Colonic mucosa (tissue), 4 donors: ENCODE data around the gene ZFPM1. TPM values are rescaled to one million over a fixed set of nuclear protein-coding genes. Genes with fewer than 3 reads are reported as not detected.

Source experiments
- DNase-seq: peaks from one replicate; pipeline ENCODE4 v3.0.0-alpha.2; 2020
- H3K27ac ChIP-seq: fragments of 200-600 bp; one replicate; pipeline ENCODE4 v1.8.0; 2021
- H3K27me3 ChIP-seq: fragments of 200-600 bp; one replicate; pipeline ENCODE4 v1.8.0; 2021
- H3K36me3 ChIP-seq: fragments of 200-600 bp; one replicate; pipeline ENCODE4 v1.8.0; 2021
- H3K4me1 ChIP-seq: fragments of 200-600 bp; one replicate; pipeline ENCODE4 v1.8.0; 2021; ENCODE audit warnings: mild to moderate bottlenecking
- H3K4me3 ChIP-seq: fragments of 200-600 bp; one replicate; pipeline ENCODE4 v1.8.0; 2021
- H3K9ac ChIP-seq, 2 donors: one replicate each; pipeline ENCODE4 v1.7.0; 2013; ENCODE audit warnings: control low read depth in 2 of 2, low read depth in 2 of 2, low read length in 2 of 2
- H3K9me3 ChIP-seq: fragments of 200-600 bp; one replicate; pipeline ENCODE4 v1.8.0; 2021
- intact Hi-C: fragments of 100-400 bp; cut with DNase I; formaldehyde crosslinking; loops from one replicate; pipeline ENCODE4 v1.14.1; 2022
- total RNA-seq, 2 donors: library from RNA; stranded (reverse); fragmentation: NEBNext Ultra II Directional in 1 of 2; extraction: Animal tissue kit (Norgen Biotek cat#: 25700) in 1 of 2; gene quantifications; one replicate each; pipeline ENCODE4 v1.2.1, GENCODE V29; 2021
- TF ChIP-seq, protein P1 (sequence below): fragments of 200-600 bp; IDR thresholded peaks from one replicate; pipeline ENCODE4 v1.8.0; 2022; ENCODE audit warnings: antibody characterized with exemption, mild to moderate bottlenecking
- donor health status: healthy.
- donor health status: DM: no; HTN: no; CAD: no.
- donor health status: DM: no; HTN: no; CAD: no.

The ZFPM1 gene
- total RNA-seq, 2 donors from 2014 or later = 6.6 to 12.5 TPM

DNA sequence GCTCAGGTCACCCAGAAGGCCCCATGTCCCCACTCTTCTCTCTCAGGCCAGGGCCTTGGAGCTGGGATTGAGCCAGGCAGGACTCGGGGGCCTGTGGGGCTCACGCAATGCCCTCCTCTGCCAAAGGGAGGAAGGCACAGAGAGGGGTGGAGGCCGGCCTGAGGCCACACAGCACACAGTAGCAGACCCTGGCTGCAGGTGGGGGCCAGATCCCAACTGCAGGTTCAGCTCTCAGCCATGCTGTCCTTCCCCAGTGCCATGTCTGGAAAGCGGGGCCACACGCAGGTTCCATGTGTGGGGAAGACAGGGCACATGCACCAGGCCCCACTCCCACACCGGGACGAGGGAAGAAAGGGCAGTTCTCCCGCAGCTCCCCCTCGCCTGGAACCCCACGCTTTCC, 33.3 kb upstream of the ZFPM1 start:
- no peaks in the 10 kb centered on the region for H3K27me3 ChIP-seq
- no peaks in the 10 kb centered on the region for H3K36me3 ChIP-seq
- no peak overlapping the region for H3K9ac ChIP-seq
- intact Hi-C loops = no loop called here
- TF ChIP-seq, protein P1, sequence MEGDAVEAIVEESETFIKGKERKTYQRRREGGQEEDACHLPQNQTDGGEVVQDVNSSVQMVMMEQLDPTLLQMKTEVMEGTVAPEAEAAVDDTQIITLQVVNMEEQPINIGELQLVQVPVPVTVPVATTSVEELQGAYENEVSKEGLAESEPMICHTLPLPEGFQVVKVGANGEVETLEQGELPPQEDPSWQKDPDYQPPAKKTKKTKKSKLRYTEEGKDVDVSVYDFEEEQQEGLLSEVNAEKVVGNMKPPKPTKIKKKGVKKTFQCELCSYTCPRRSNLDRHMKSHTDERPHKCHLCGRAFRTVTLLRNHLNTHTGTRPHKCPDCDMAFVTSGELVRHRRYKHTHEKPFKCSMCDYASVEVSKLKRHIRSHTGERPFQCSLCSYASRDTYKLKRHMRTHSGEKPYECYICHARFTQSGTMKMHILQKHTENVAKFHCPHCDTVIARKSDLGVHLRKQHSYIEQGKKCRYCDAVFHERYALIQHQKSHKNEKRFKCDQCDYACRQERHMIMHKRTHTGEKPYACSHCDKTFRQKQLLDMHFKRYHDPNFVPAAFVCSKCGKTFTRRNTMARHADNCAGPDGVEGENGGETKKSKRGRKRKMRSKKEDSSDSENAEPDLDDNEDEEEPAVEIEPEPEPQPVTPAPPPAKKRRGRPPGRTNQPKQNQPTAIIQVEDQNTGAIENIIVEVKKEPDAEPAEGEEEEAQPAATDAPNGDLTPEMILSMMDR = no peak
- no peaks in the 10 kb centered on the region for H3K9me3 ChIP-seq
- no peak overlapping the region for H3K4me3 ChIP-seq
- no peak for DNase-seq
- no peaks in the 10 kb centered on the region for H3K4me1 ChIP-seq
- no peak overlapping the region for H3K27ac ChIP-seq

DNA sequence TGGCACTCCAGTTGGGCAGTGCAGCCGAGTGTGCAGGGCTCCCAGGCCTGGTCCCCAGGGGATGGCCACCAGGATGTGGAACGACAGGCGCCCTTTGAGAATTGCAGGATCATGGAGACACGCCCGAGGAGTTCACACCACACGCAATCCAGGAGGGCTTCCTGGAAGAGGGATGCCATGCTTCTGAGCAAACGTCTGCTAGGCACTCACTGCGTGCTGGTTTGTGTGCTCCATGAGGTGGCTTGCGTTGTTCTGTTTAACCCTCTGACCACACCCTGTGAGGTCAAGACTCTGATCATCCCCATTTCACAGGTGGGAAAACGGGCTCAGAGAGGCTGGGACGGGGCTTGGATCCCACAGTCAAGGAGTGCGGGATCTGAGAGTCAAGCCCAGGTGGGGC, 32.6 kb upstream of the ZFPM1 start:
- Histone ChIP-seq H3K9me3 (no peaks in the 10 kb centered on the region), H3K4me1 (no peaks in the 10 kb centered on the region), H3K27ac (no peak overlapping the region), H3K36me3 (no peaks in the 10 kb centered on the region), H3K4me3 (no peak overlapping the region), H3K9ac (no peak overlapping the region), H3K27me3 (no peaks in the 10 kb centered on the region)
- no peak for DNase-seq
- intact Hi-C loops = no loop called here
- TF ChIP-seq, protein P1 = no peak

DNA sequence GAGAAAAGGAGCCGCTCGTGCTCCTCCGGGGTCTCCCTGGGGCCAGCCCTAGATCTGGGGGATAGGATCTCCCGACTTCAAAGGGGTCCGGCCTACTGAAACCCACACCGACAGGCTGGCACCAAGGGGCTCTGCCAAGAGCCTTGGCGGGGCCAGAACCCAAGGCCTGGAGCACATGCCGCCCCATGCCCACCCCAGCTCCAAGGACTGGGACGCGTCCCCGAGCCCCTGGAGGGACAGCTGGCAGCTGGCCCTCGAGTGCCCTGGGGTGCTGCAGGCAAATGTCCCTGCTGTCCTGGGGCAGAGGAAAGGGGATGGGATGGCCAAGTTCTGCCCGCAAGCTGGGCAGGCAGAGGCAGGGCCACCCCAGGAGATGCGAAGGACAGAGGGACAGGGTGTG, 31.8 kb upstream of the ZFPM1 start:
- Histone ChIP-seq H3K27ac (no peak overlapping the region), H3K9me3 (no peaks in the 10 kb centered on the region), H3K4me1 (no peaks in the 10 kb centered on the region), H3K9ac (no peak overlapping the region), H3K36me3 (no peaks in the 10 kb centered on the region), H3K27me3 (no peaks in the 10 kb centered on the region), H3K4me3 (no peak overlapping the region)
- no peak for DNase-seq
- intact Hi-C loops = no loop called here
- TF ChIP-seq, protein P1 = no peak

DNA sequence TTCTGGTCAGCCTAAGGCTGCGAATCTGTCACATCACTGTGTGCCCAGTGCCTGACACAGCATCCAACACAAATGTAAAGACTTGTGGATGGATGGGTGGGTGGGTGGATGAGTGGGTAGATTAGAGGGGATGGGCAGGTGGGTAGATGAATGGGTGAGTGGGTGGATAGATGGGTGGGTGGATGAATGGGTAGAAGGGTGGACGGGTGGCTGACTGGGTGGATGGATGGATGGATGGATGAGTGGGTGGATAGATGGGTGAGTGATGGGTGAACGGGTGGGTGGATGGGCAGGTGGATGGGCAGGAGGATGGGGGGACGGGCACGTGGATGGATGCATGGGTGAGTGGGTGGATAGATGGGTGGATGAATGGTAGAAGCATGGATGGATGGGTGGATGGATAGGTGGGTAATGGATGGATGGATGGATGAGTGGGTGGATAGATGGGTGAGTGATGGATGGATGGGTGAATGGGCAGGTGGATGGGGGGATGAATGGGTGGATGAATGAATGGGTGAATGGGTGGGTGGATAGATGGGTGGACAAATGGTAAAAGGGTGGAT, 31.1 kb upstream of the ZFPM1 start:
- Histone ChIP-seq H3K9ac (no peak overlapping the region), H3K9me3 (no peaks in the 10 kb centered on the region), H3K27ac (no peak overlapping the region), H3K4me3 (no peak overlapping the region), H3K4me1 (no peaks in the 10 kb centered on the region), H3K27me3 (no peaks in the 10 kb centered on the region), H3K36me3 (no peaks in the 10 kb centered on the region)
- TF ChIP-seq, protein P1 = no peak
- no peak for DNase-seq
- intact Hi-C loops = no loop called here

DNA sequence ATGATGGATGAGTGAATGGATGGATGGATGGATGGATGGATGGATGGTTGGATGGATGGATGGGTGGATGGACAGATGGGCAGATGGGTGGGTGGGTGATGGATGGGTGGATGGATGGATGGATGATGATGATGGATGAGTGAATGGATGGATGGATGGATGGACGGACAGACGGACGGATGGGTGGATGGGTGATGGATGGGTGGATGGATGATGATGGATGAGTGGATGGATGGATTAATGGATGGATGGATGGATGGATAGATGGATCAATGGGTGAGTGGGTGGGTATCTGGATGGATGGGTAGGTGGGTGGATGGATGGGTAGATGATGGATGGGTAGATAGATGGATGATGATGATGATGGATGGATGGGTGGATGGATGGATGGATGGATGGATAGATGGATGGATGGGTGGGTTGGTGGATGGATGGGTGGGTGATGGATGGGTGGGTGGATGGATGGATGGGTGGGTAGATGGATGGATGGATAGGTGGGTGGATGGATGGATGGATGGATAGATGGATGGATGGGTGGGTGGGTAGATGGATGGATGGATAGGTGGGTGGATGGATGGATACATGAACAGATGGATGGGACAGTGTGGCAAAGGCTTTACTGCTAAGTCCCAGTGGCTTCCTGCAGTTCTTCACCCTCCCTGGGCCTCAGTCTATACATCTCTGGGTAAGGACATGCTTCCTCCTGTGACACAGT, 30.2 kb upstream of the ZFPM1 start:
- no peaks in the 10 kb centered on the region for H3K36me3 ChIP-seq
- no peak overlapping the region for H3K4me3 ChIP-seq
- no peaks in the 10 kb centered on the region for H3K27me3 ChIP-seq
- no peak overlapping the region for H3K27ac ChIP-seq
- H3K9ac ChIP-seq = no peak overlapping the region
- intact Hi-C loops = no loop called here
- TF ChIP-seq, protein P1 = no peak
- DNase-seq = no peak
- H3K9me3 ChIP-seq = no peaks in the 10 kb centered on the region
- no peaks in the 10 kb centered on the region for H3K4me1 ChIP-seq
